MM.1S (cell line): ENCODE measurements around the gene NFKB2.

ENCODE experiments used
- CTCF ChIP-seq: fragments of 300-600 bp; sonication (generic); IDR thresholded peaks from 2 replicates; pipeline ENCODE4 v1.5.1; 2016; ENCODE audit warnings: antibody characterized with exemption, low read length, mixed read lengths
- EZH2phosphoT487 ChIP-seq: fragments of 300-600 bp; sonication (generic); IDR thresholded peaks from 2 replicates; pipeline ENCODE4 v1.6.1; 2018; ENCODE audit warnings: antibody characterized with exemption, low read length

- TF ChIP-seq CTCF (peak; percentile 35), EZH2phosphoT487 (no peak)
Observed at GRCh38 chr10:102347236-102347828, 48.2 kb upstream of the NFKB2 start.
